HG02759 (cell line): Measurements from ENCODE around the gene ENPP7.

Experiments used
- ATAC-seq: cut with Tn5 transposase; IDR thresholded peaks from one replicate; pipeline ENCODE4 v1.9.1; 2021; ENCODE audit warnings: mild to moderate bottlenecking, moderate library complexity; ENCODE audit not compliant: unreplicated experiment

The ENPP7 gene

GRCh38 chr17:79776376-79777119, 45.8 kb downstream of the ENPP7 start:
- ATAC-seq, result no peak

GRCh38 chr17:79777120-79777893, 46.6 kb downstream of the ENPP7 start:
- no peak for ATAC-seq

- ATAC-seq, result peak; percentile 85
Observed at GRCh38 chr17:79777894-79778503, 47.3 kb downstream of the ENPP7 start, which contains the start of gene CBX2. CBX2 (plus strand) TSS chr17:79778148; CDS start chr17:79778236, 88 bp downstream.

- ATAC-seq, result no peak
Observed at GRCh38 chr17:79778504-79779083, 47.9 kb downstream of the ENPP7 start.

- no peak for ATAC-seq
Observed at GRCh38 chr17:79779084-79779529, 48.4 kb downstream of the ENPP7 start.

GRCh38 chr17:79779661-79780365, 49.1 kb downstream of the ENPP7 start:
- no peak for ATAC-seq

- ATAC-seq, result no peak
Observed at GRCh38 chr17:79781012-79781650, 50.4 kb downstream of the ENPP7 start.

- ATAC-seq, result no peak
Observed at GRCh38 chr17:79781736-79782575, 51.2 kb downstream of the ENPP7 start.

- ATAC-seq, result no peak
Observed at GRCh38 chr17:79783891-79784290, 53.1 kb downstream of the ENPP7 start.

GRCh38 chr17:79784353-79785016, 53.7 kb downstream of the ENPP7 start:
- no peak for ATAC-seq

- ATAC-seq, result no peak
Observed at GRCh38 chr17:79785017-79785899, 54.5 kb downstream of the ENPP7 start.

- no peak for ATAC-seq
Observed at GRCh38 chr17:79785900-79786810, 55.4 kb downstream of the ENPP7 start.

- no peak for ATAC-seq
Observed at GRCh38 chr17:79786930-79787643, 56.3 kb downstream of the ENPP7 start.

- ATAC-seq, result no peak
Observed at GRCh38 chr17:79788455-79788854, 57.7 kb downstream of the ENPP7 start.

GRCh38 chr17:79788989-79789942, 58.5 kb downstream of the ENPP7 start:
- no peak for ATAC-seq
